GM19372 (cell line): ENCODE measurements around the gene ACACB.

Experiments
- ATAC-seq: cut with Tn5 transposase; IDR thresholded peaks from one replicate; pipeline ENCODE4 v1.9.1; 2021; ENCODE audit warnings: mild to moderate bottlenecking, low read depth, moderate library complexity; ENCODE audit not compliant: unreplicated experiment

Gene ACACB

DNA sequence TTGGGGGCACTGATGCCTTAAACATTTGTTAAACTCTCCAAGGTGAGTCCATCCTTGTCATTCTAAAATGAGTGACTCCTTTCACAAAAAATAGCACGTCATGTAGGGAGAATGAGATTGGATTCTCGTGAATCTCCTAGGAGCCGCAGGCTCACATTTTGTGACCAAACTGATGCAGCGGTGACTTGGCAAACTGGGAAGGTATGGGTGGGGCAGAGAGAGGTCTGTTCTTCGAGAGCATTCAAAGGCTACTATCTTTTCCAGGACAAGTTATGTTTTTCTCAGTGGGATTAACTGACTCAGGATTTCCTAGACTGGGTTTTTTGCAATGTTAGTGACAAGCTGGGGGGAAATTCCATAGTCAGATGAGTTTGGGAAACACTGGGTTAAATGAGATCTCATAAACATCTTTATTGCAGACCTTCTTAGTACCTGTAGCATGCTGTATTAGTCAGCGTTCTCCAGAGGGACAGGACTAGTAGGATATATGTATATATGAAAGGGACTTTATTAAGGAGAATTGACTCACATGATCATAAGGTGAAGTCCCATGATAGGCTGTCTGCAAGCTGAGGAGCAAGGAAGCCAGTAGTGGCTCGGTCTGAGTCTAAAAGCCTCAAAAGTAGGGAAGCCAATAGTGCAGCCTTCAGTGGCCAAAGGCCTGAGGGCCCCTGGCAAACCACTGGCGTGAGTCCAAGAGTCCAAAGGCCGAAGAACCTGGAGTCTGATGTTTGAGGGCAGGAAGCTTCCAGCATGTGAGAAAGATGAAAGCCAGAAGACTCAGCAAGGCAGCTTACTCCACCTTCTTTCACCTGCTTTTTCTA, 131.7 kb downstream of the ACACB start:
- ATAC-seq: no peak

DNA sequence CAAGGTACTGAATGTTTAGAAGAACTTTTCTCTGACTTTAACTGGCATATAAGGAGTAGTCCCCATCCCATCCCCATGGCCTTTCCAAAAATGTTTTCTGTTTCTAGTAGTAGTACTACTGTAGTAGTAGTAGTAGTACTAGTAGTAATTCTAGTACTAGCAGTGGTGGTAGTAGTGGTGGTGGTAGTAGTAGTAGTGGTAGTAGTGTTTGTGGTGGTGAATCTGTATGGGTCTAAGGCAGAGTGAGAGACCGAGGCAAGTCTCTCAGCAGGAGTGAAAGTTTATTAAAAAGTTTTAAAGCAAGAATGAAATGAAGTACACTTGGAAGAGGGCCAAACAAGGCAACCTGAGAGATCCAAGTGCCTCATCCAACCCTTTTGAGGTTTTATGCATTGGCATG, 134.1 kb downstream of the ACACB start:
- no peak for ATAC-seq

DNA sequence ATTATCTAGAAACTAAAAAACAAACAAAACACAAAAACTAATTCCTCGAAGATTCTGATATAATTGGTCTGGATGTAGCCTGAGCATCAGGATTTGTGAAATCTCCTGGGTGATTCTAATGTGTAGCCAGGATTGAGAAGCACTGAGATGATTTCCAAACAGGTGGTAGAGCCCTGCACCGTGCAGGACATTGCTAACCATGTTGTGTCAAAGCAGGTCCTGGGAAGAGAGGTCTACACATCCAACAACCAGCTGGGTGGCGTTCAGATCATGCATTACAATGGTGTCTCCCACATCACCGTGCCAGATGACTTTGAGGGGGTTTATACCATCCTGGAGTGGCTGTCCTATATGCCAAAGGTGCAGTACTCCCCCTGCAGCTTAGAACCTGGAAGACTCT, 136.4 kb downstream of the ACACB start:
- no peak for ATAC-seq

DNA sequence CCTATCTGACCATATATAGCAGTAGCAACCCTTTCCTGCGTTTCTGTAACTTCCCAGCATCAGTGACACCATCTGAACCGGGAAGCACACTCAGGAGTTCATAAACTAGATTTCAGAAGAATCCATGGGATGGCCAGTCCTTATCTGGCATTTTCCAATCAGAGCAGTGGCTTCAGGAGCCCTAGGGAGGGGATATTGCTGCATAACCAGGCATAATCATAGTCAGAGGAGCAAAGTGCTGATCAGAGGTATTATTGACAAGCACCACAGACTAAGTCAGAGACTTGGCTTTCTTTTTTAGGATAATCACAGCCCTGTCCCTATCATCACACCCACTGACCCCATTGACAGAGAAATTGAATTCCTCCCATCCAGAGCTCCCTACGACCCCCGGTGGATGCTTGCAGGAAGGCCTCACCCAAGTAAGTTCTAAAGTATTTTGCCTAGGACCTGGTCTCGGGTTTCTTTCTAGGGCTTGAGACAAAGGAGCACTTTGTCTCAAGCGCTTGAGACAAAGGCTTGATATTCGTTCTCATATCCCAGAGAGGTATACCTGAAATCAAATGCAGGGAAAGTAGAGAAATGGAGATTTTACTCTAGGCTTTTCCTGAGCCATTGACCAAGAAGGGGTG, 137.6 kb downstream of the ACACB start:
- no peak for ATAC-seq

DNA sequence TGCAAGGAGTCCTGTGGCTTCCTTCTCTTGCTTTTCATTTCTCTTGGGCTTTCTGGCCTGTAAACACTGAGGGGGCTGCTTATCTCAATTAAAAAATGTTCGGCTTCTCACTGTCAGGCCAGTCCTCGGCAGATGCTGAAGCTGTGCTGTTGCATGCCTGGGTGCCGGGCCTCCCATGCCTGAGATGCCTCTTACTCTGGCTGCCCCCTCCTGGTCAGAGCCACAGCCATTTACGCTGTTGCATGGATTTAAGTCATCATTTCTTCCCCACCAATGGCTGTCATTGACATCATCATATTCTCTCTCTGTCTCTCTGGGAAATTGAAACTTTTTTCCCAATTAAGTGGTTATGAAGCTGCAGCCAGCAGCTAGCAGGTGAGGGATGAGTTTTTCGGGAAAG, 139.0 kb downstream of the ACACB start:
- no peak for ATAC-seq

DNA sequence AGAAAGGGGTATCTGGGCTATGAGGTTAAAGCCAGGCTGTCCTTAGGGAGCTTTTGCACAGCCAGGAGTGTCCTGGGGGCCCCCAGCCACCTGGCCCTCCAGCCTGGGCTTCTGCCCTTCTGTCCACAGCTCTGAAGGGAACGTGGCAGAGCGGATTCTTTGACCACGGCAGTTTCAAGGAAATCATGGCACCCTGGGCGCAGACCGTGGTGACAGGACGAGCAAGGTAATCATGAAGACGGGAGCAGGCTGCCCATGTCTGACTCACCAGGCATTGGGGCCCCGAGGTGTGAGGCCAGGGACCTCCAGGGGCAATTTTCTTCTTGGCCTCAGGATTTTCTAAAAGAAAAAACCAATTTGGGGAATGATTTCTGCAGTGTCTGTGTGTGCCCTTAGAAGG, 139.6 kb downstream of the ACACB start:
- no peak for ATAC-seq

DNA sequence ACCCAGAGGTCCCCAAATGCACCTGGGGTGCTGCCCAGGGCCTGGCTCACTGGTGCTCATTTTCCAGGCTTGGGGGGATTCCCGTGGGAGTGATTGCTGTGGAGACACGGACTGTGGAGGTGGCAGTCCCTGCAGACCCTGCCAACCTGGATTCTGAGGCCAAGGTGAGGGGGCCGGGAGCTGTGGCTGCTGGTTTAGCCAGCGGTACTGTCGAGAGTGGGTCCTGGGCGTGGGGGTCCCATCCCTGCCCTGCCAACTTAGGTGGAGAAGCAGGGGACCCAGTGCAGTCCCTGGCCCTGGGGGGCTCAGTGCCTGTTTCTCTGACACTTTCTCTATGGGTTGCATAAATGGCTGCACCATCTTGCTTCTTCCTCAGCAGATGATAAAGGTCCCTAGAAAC, 141.8 kb downstream of the ACACB start:
- ATAC-seq: no peak

DNA sequence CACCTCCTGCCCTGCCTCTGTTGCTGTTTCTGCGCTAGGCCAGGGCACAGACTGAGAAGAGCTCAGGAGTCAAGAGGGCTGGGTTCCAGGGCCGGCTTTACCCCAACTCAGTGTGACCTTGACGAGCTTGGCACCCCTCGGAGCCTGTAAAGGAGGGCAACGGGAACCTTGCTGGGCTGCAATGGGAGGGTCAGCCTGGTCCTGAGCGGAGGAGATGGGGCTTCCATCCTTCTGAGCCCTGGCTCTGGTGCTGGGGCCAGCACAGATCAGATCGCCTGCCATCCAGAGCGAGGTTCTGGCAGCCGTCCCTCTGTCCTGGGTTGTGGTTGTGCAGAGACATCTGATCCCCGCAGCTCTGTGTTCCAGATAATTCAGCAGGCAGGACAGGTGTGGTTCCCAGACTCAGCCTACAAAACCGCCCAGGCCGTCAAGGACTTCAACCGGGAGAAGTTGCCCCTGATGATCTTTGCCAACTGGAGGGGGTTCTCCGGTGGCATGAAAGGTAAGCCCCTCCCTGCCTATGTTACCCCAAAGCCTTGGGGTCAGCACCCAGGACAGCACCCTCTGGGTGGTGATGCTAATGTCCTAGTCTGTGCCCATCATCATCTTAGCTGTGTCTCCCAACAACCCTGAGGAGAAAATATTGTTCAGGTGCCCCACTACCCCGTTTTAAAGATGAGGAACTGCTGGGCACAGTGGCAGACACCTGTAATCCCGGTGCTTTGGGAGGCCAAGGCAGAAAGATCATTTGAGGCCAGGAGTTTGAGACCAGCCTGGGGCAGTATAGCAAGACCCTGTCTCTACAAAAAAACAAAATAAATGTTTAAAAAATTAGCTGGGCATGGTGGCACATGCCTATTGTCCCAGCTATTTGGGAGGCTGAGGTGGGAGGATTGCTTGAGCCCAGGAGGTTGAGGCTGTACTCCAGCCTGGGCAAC, 142.5 kb downstream of the ACACB start:
- no peak for ATAC-seq

DNA sequence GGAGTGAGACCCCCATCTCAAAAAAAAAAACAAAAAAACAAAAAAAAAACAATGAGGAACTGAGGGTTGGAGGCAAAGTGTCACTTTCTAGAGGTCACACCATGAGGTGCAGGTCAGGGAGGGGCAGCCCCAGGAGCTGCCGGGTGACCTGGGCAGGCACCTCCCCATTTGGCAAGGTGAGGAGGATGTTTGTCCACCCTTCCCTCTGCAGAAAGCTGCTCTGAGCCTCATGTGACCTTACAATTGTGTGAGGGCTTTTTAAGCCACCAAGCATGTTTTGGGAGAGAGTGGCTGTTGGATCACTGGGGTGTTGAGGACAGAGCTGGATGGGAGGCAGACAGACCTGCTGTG, 143.1 kb downstream of the ACACB start:
- no peak for ATAC-seq

DNA sequence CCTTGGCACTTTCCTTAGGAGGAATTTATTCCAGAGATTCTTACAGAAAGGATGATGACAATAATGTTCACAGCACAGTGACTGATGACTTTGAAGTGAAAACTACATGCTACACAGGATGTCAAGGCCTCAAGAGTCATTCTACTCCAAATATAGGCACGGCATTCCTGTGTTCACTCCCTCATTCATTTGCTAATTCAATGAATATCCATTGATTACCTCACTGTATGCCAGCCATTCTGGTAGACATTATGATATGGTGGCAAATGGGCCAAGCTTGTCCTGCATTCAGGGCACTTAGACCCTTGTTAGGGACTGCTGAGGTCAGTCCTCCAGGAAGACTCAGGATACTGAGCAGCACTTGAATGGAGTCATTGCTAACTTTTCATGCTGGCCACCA, 144.7 kb downstream of the ACACB start:
- no peak for ATAC-seq

DNA sequence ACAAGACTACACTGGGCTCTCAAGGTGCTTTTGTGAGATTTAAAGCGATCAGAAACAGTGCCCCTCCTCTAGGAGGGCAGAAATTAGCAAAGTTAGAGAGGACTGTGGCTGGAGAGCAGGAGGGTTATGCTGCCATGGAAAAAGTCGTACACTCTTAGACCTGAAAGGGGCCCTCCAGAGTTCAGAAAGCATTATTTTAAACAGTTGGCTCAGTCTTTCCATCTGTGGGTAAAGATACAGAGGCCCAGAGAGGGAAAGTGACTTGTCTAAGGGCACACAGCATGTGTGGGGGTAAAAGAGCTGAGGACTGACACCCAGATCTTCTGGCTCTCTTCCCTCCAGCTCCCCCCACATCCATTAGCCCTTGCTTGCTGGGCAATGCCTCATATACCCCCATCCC, 145.6 kb downstream of the ACACB start:
- no peak for ATAC-seq

DNA sequence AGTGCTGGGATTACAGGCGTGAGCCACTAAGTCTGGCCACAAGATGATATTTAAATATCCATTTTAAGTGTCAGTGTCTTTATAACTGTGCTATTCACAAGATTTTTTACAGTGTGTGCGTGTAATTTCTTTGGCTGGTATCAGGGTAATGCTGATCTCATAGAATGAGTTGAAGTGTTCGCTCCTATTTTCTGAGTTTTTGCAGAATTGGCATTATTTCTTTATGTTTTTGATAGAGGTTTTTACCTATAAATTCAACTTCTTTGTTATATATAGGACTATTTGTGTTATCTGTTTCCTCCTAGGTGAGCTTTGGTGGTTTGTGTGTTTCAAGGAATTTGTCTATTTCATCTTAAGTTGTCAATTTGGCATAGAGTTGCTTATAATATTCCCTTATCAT, 147.1 kb downstream of the ACACB start:
- ATAC-seq: no peak

DNA sequence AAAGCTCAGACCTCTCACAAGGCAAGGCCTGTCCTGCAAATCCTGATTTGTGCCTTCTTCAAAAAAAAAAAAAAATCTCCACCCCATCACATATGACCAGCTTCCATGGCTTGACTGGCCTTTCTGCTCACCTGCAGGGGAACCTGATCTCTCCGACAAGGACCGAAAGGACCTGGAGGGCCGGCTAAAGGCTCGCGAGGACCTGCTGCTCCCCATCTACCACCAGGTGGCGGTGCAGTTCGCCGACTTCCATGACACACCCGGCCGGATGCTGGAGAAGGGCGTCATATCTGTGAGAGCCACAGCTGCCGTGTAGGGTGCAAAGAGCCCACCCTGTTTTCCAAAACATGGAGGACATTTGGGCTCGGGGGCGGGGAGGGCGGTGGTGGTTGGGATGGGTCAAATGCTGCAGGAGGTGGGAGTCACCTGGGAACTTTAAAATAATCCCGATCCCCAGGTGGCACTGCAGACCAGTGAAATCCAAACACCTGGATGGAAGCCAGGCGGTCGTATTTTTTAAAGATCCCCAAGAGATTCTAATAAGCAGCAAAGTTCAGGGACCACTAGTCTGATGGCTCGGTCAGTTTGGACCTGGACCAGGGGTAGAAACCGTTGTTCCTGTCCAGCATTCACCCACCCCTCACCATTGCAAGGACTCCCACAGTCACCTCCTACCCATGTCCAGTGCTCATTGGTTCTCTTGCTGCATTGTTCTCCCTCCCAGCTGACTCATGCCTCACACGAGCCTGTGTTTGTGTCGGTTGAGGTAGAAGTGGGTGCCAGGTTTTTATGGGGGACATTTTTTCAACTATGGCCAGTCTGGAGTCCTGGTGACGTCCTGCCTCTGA, 147.9 kb downstream of the ACACB start:
- no peak for ATAC-seq

DNA sequence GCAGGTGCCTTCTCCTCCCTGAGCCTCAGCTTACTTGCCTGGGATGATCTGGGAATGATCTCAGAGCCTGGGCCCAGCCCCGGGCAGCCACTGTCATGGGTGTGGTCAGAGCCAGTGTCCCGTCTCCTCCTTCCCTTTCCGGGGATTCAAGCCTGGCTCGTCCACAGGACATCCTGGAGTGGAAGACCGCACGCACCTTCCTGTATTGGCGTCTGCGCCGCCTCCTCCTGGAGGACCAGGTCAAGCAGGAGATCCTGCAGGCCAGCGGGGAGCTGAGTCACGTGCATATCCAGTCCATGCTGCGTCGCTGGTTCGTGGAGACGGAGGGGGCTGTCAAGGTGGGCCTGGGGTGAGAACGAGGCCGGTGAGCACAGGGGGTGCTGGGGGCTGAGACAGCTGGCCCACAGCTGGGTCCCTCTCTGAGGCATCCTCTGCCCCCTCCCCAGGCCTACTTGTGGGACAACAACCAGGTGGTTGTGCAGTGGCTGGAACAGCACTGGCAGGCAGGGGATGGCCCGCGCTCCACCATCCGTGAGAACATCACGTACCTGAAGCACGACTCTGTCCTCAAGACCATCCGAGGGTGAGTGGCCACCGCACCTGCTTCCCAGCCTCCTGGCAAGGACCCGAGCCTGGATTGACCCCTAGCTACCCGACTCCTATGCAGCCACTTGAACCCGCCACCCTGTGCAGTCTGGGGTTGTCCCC, 148.7 kb downstream of the ACACB start:
- ATAC-seq: no peak

DNA sequence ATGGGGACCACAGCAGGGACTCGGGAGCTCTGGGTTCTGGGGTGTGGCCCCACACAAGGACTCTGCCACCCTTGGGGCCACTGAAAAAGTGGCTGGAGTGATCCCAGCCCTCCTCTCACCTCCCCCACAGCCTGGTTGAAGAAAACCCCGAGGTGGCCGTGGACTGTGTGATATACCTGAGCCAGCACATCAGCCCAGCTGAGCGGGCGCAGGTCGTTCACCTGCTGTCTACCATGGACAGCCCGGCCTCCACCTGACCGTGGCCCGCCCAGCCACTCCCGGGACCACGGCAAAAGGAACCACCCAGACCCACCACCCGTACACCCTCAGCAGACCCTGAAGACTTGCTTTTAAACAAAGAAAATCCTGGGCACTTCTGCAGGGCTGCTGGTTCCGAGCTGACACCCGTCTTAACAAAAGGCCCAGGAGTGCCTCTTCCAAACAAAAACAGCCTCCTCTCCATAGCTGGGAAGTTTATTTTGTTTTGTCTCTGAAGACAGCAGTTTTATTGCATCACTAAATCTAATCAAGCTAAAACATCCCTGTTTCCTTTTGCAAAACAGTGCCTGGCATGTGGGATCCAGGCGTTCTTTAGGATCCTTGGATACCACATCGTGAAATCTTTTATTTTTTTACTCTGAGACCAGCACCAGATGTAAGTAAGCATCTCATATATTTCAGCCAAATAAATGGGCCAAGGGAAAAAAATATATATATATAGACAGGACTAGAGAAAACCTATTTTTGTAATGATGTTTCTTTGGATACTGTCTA, 149.9 kb downstream of the ACACB start:
- ATAC-seq: no peak

DNA sequence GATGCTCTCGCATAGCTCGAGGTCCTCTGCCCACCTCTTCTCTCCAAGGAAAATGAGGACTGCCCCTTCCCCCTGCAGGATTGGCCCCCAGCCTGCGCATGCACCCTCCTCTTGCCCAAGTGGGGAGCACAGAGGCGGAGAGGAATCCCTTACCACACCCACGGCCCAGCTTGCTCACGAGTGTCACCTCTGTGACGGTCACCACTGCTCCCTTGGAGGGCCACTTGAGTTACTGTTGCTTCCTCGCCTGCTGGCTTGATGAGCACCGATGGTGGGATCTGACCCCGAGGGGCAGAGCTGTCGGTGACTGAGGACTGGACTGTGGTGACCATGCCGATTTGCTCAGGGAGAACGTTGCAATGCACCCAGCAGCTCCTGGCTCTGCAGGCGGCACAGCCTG, 151.0 kb downstream of the ACACB start:
- ATAC-seq: no peak

DNA sequence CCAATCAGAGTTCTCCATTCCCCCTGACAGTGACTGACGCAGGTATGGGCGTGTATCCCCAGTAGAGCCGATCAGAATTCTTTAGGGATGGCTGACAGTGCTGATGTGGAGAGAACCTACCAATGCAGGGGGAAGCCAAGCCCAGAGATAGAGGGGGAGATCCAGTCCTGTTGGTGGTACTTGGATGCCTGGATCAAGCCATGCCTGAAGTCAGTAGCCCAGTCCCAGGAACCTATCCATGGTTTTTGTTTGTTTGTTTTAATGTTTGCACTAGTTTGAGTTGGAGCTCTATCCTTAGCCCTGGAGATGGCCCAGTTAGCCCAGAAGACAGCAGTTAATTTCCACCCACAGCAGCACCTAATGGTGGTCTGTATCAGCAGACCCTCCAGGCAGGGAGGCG, 152.5 kb downstream of the ACACB start:
- no peak for ATAC-seq

DNA sequence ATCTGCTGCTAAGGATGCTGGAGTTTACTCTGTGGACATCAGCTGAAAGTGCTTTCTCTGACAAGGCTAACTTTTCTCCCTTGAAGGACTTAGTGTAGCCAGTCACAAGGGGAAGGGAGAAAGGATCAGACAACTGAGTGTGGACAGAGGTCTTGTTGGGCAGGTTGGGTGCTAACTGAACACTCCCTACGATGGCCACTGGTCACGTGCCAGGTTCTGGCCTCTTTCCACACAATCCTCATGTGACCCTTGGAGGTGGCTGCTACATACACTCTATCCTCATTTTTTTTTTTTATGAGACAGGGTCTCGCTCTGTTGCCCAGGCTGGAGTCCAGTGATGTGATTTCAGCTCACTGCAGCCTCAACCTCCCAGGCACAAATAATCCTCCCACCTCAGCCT, 153.0 kb downstream of the ACACB start:
- ATAC-seq: no peak

DNA sequence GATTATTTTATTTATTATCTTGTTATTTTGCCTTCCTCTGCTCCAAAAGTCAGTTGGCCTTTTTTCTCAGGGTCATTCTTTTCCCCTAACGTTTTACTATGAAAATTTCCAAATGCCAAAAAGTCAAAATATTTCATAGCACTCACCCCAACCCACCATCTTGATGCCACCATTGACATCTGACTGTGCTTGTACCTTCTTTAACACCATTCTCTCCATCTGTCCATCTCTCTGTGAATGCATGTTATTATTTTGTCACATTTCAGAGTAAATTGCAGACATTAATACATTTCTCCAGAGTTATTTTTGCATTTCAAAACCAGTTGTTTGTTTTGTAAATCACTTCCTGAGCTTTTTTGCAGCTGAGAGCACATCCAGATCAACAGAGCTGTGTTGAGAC, 154.1 kb downstream of the ACACB start:
- no peak for ATAC-seq
